GM18499 (cell line): ENCODE measurements around the gene DUSP22.
"Not testable (repeated sequence)": the region's sequence is repeated elsewhere in the genome, so short reads cannot be mapped to it uniquely, and the experiment has no call there.

ENCODE experiments used
- ATAC-seq: cut with Tn5 transposase; IDR thresholded peaks from one replicate; pipeline ENCODE4 v1.9.1; 2021; ENCODE audit warnings: moderate number of reproducible peaks; ENCODE audit not compliant: insufficient read depth, unreplicated experiment

DUSP22 gene, protein sequence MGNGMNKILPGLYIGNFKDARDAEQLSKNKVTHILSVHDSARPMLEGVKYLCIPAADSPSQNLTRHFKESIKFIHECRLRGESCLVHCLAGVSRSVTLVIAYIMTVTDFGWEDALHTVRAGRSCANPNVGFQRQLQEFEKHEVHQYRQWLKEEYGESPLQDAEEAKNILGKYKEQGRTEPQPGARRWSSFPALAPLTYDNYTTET

DNA sequence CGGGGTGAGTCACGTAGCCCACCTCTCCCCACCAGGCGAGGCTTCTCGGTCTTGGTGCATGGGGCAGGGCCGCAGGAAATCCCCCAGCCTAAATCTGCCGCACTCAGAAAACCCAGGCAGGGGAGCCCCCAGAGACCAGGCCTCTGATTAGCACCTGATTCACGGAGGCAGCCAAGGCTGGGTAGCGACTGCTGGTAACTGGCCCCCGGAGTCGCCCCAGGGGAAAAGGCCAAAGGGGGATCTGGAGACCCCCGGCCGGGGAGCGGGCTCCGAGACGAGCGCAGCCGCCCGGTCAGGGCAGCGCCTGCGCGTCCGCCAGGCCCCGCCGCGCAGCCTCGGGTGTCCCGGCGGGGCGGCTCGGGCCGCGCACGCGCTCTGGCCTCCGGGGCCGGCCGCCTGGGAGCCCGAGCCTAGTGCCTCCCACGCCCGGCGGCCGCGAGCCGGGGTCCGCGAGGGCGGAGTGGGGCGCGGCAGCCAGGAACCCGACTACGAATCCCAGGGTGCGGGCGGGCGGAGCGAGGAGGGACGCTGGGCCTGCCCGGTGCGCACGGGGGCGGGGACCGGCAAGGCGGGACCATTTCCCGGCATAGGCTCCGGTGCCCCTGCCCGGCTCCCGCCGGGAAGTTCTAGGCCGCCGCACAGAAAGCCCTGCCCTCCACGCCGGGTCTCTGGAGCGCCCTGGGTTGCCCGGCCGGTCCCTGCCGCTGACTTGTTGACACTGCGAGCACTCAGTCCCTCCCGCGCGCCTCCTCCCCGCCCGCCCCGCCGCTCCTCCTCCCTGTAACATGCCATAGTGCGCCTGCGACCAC is at the start of gene DUSP22:
Gene DUSP22, plus strand, starts transcription at position 791 of the 809 bp plus-strand sequence. CDS start 53 bp downstream, outside the sequence.
- peak; percentile 25 for ATAC-seq

GRCh38 chr6:246352-246751 is 45.9 kb upstream of the DUSP22 start:
- ATAC-seq = no peak

DNA sequence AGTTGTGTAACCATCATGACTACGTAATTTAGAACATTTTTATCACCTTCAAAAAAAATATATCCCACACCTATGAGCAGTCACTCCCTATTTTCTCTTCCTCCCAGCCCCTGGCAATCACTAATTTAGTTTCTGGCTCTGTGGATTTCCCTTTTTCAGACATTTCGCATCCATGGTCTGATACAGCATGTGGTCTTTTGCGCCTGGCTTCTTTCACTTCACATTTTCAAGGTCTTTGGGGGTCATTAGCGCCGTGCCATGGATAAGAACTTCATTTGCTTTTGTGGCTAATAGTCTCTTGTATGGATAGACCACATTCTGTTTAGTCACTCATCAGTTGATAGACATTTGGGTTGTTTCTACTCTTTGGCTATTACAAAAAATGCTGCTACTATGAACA is 44.9 kb upstream of the DUSP22 start:
- no peak for ATAC-seq

DNA sequence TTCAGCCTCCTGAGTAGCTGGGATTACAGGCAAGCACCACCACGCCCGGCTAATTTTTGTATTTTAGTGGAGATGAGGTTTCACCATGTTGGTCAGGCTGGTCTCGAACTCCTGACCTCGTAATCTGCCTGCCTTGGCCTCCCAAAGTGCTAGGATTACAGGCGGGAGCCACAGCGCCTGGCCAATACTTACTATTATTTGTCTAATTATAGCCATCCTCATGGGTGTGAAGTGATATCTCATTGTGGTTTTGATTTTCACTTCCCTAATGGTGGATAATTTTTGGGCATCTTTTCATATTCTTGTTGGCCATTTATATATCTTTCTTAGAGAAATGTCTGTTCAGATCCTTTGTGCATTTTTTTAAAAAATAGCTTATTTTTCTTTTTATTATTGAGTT is 44.2 kb upstream of the DUSP22 start:
- not testable (repeated sequence) for ATAC-seq

DNA sequence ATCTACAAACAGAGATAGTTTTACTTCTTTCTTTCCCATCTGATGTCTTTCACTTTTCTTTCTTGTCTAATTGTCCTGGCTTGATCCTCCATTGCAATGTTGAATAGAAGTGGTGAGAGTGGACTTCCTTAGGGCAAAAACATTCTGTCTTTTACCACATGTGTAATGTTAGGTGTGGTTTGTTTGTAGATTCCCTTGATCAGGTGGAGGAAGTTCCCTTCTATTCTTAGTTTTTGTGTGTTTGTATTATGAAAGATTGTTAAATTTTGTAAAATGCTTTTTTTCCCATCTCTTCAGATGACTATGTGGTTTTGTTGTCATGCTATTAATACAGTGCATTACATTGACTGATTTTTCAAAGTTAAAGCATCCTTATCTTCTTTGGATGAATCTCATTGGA is 41.6 kb upstream of the DUSP22 start:
- no peak for ATAC-seq

DNA sequence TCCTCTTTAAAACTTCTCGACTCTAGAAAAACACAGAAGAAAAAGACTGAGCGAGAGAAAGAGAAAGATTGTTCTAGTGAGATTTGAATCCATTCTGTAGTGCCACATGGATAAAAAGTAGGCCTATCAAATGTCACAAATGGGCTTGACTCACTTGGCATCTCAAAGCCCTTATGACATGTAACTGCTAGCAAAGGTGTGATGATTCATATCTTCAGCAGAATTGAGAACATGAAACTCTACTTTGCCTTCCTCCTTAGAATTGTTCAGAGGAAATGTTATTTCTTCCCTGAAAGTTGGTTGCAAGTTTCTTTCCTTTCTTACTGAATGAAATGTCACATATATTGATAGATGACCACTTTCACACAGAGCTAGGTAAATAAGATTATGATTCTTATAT is 40.4 kb upstream of the DUSP22 start:
- ATAC-seq = no peak

DNA sequence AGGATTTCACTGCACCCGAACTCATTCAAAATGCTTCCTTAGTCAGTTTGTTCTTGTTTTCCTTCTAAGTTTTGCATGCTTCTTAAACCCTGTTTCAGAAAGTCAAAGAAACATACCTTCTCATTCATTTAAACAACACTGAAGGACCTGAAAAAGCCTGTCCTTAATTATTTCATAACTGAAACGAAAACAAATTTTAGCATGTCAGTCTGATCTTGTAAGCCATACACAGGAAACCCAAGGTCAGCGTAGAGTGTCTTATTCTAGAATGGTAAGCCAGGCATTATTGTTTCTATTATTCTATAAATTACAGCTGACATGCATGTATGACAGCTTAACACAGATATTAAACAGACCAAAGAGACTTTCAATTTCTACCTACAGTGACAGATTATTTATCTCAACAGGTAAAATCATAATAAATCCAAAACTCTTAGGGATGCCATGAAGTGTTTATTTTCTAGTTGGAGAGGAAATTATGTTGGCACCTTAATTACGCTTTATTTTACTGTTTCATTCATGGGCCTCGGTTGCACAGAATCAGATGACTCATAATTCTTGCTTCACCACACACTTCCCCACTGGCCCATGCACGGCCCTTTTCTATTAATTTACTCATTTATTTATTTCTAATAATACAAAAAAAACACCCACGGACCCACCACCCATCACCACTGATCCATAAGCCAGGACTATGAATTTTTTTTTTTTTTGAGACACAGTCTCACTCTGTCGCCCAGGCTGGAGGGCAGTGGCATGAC is 39.3 kb upstream of the DUSP22 start:
- ATAC-seq = no peak

- no peak for ATAC-seq
Observed at GRCh38 chr6:254016-254415, 38.3 kb upstream of the DUSP22 start.

- no peak for ATAC-seq
Observed at GRCh38 chr6:255041-255750, 37.1 kb upstream of the DUSP22 start.

- ATAC-seq = no peak
Observed at GRCh38 chr6:255751-256083, 36.6 kb upstream of the DUSP22 start.

DNA sequence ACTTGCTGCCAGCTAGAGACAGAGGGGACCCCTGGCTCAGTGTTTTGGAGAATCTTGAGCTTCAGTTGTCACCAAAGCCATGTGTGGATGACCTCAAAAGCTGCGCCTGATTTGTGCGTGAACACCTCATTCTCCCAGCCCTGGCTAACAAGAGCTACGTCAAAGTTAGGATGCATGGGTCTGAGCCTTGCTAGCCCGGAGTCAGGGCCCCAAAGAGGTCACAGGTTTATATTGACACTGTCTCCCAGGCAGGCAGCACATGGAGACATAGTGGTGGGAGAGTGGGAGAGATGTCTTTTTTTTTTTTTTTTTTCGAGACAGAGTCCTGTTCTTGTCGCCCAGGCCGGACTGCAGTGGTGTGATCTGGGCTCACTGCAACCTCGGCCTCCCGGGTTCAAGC is 36.1 kb upstream of the DUSP22 start:
- no peak for ATAC-seq

DNA sequence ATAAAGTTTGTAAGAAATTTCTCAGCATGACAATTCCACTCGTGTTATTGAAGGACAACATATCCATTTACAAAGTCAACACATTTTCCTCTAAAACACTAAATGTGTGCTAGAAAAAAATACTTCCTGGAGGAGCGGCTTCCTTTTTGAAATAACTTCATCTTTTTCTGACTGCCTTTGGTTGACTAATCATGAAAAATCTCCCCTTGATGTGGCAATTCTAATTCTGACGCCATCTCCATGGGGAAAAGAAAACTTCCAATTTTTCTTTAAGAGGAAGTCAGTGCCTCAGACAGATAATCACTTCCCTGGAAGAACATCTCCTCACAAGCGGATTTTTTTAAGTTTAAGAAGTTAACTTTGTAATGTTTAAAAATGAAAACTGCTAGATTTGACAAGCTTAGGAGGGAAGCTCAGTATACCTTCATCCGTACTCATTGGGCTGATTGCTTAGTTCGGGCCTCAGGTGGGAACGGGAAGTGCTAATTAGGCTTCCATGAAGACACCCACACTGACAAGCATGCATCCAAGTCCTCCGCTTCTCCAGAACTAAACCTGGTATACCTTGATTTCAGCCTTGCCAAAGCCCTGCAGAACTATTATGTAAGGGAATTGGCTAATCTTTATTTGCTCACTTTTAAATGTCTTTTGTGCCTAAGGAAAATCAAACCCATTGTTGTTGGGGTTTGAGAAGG is 35.1 kb upstream of the DUSP22 start:
- no peak for ATAC-seq

DNA sequence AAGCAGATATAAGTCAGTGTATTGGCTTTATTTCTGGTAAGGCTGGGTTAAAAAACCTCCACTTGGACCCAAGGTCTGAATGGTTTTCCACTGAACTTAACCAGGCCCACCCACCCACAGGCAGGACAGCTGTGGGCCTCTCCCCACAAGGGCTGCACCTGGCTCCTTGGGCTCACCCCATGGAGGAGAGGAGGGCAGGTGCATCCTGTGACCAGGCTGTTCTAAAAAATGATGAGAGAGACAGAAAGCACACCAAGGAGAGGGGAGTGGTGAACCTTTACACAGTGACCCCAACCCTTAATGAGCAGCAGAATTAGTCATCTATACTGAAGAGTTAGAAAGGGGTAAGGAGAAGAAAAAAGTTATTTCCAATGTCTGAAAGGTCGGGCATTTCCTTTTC is 34.5 kb upstream of the DUSP22 start:
- ATAC-seq = no peak

DNA sequence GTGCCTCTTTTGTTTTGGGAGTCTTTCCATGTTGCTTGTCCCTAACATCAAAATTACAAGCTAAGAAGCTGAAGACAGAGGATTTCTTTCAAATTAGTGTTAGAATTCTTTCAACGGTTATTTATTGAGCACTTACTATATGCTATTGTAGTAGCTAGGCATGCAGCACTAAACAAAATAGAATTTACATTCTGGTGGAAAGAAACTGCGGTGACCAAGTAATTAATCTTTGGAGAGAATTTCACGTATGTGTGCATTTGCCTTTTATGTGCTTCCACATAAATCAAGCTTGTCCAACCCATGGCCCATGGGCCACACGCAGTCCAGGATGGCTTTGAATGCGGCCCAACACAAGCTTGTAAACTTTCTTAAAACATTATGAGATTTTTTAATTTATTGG is 33.0 kb upstream of the DUSP22 start:
- no peak for ATAC-seq

DNA sequence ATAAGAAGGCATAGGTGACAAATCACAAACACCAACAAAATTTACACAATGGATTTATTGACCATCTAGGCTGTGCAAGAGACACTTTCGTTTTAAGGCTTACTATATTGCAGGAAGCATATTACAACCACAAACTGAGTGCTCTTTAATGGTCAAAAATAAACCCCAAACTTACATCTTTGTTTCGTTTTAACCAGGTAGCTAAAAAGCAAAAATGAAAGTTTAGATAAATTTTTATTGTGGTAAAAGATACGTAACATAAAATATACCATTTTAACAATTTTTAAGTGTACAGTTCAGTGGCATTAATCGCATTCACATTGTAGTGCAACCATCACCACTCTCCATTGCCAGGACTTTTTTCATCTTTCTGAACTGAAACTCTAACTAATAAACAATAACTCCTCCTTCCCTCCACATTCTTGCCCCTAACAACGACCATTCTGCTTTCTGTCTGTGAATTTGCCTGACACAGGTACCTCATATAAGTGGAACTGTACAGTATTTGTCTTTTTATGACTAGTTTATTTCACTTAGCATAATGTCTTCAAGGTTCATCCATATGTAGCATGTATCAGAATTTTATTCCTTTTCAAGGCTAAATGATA is 32.3 kb upstream of the DUSP22 start:
- ATAC-seq = peak; percentile 79

- no peak for ATAC-seq
Observed at GRCh38 chr6:264626-265025, 27.7 kb upstream of the DUSP22 start.

DNA sequence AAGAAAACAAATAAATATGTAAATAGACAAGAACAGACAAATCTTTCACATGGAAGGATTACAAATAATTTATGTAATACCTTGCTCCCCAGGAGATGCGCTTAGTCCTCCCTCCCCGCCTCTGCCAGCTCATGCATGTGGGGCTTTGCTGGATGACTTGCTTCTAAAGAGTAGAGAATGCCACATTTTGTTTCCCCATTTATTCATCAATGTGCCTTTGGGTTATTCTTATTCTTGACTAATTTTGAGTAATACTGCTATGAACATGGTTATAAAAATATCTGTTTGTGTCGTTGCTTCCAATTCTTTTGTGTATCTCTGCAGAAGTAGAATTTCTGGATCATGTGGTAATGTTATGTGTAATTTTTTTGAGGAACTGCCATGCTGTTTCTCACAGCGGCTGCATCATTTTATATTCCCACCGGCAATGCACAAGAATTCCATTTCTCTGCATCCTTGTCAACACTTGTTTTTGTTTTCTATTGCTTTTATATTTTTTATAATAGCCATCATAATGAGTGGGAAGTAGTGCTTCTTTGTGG is 23.8 kb upstream of the DUSP22 start:
- no peak for ATAC-seq

GRCh38 chr6:273551-274058 is 18.7 kb upstream of the DUSP22 start:
- ATAC-seq = no peak

GRCh38 chr6:277746-278145 is 14.5 kb upstream of the DUSP22 start:
- ATAC-seq = no peak
